Left kidney (tissue), 8 donors: Measurements from ENCODE around the gene TP53BP1. TPM values are rescaled to one million over a fixed set of nuclear protein-coding genes. Genes with fewer than 3 reads are reported as not detected.
"Not testable (repeated sequence)": the region's sequence is repeated elsewhere in the genome, so short reads cannot be mapped to it uniquely, and the experiment has no call there.

Experiments used
- DNase-seq: peaks from one replicate; pipeline ENCODE4 v3.0.0-alpha.2; 2013
- long read RNA-seq, 8 donors: transcript quantifications; one replicate each; lab custom pipeline, GENCODE V29; 2026
- polyA plus RNA-seq: library from polyadenylated mRNA; unstranded; fragments of 120-200 nt; gene quantifications from one replicate; pipeline ENCODE4 v1.2.1, GENCODE V29; 2013; ENCODE audit not compliant: insufficient read length

TP53BP1 gene
- polyA plus RNA-seq = 110 TPM
- long read RNA-seq, donor 1, partial matches to known transcripts = 73 of 75 reads
- long read RNA-seq, donor 1, other reads (novel, unspliced or antisense) = 0 of 75 reads
- long read RNA-seq, donor 2, full-length matches to known transcripts = 2 of 10 reads
- long read RNA-seq, donor 2, partial matches to known transcripts = 8 of 10 reads
- long read RNA-seq, donor 2, other reads (novel, unspliced or antisense) = 0 of 10 reads
- long read RNA-seq, donor 3, full-length matches to known transcripts = 5 of 16 reads
- long read RNA-seq, donor 3, partial matches to known transcripts = 11 of 16 reads
- long read RNA-seq, donor 3, other reads (novel, unspliced or antisense) = 0 of 16 reads
- long read RNA-seq, donor 4, partial matches to known transcripts = 0 of 1 reads
- long read RNA-seq, donor 4, other reads (novel, unspliced or antisense) = 0 of 1 reads
- long read RNA-seq, donor 5, full-length matches to known transcripts = 5 of 13 reads
- long read RNA-seq, donor 5, partial matches to known transcripts = 8 of 13 reads
- long read RNA-seq, donor 5, other reads (novel, unspliced or antisense) = 0 of 13 reads
- long read RNA-seq, donor 6, partial matches to known transcripts = 0 of 2 reads
- long read RNA-seq, donor 6, other reads (novel, unspliced or antisense) = 0 of 2 reads
- long read RNA-seq, donor 7, transcript TP53BP1-212 (7 exons, 2,222 nt) = major isoform, 6 of 100 reads
- long read RNA-seq, donor 7, partial matches to known transcripts = 94 of 100 reads
- long read RNA-seq, donor 7, other reads (novel, unspliced or antisense) = 0 of 100 reads
- long read RNA-seq, donor 8, partial matches to known transcripts = 26 of 27 reads
- long read RNA-seq, donor 8, other reads (novel, unspliced or antisense) = 0 of 27 reads

- peak; percentile 94 for DNase-seq
Observed at GRCh38 chr15:43492673-43493601, at the start of gene TP53BP1. Gene TP53BP1 (minus strand): TSS chr15:43493156. CDS start chr15:43493043, 113 bp downstream.

GRCh38 chr15:43541785-43542184 is 48.8 kb upstream of the TP53BP1 start:
- DNase-seq = no peak

- DNase-seq = no peak
Observed at GRCh38 chr15:43538091-43538490, 45.1 kb upstream of the TP53BP1 start.

- DNase-seq = no peak
Observed at GRCh38 chr15:43534897-43535296, 41.9 kb upstream of the TP53BP1 start.

GRCh38 chr15:43532826-43533225 is 39.9 kb upstream of the TP53BP1 start:
- DNase-seq = not testable (repeated sequence)

- peak; percentile 50 for DNase-seq
Observed at GRCh38 chr15:43531018-43531670, 38.2 kb upstream of the TP53BP1 start.

GRCh38 chr15:43529587-43530345 is 36.8 kb upstream of the TP53BP1 start:
- DNase-seq = no peak

- DNase-seq = no peak
Observed at GRCh38 chr15:43529141-43529540, 36.2 kb upstream of the TP53BP1 start.

GRCh38 chr15:43528542-43529007 is 35.6 kb upstream of the TP53BP1 start:
- no peak for DNase-seq

GRCh38 chr15:43527802-43528541 is 35.0 kb upstream of the TP53BP1 start:
- DNase-seq = no peak

- DNase-seq = no peak
Observed at GRCh38 chr15:43527016-43527801, 34.3 kb upstream of the TP53BP1 start.

- DNase-seq = no peak
Observed at GRCh38 chr15:43526261-43526930, 33.4 kb upstream of the TP53BP1 start.

- DNase-seq = no peak
Observed at GRCh38 chr15:43525131-43525530, 32.2 kb upstream of the TP53BP1 start.

- DNase-seq = no peak
Observed at GRCh38 chr15:43524254-43524845, 31.4 kb upstream of the TP53BP1 start.

GRCh38 chr15:43523646-43524045 is 30.7 kb upstream of the TP53BP1 start:
- DNase-seq = no peak

- DNase-seq = no peak
Observed at GRCh38 chr15:43522247-43522646, 29.3 kb upstream of the TP53BP1 start.

- no peak for DNase-seq
Observed at GRCh38 chr15:43521419-43521818, 28.5 kb upstream of the TP53BP1 start.

GRCh38 chr15:43520138-43520537 is 27.2 kb upstream of the TP53BP1 start:
- no peak for DNase-seq
